Urothelium cell line (cell line): ENCODE results near the gene TOPBP1.

Experiments
- DNase-seq: peaks from one replicate; pipeline ENCODE4 v3.0.0; 2011; ENCODE audit warnings: low spot score, mixed read lengths
- FAIRE-seq: peaks from 2 replicates; lab custom pipeline; 2011; peaks lifted over from hg19 to GRCh38; lab: Jason Lieb, UNC

The TOPBP1 gene

GRCh38 chr3:133611534-133611933 is 50.2 kb downstream of the TOPBP1 start:
- no peak for DNase-seq
- no peak for FAIRE-seq

- DNase-seq (no peak), FAIRE-seq (no peak)
These were observed 51.7 kb downstream of the TOPBP1 start for GRCh38 chr3:133610031-133610430.

DNA sequence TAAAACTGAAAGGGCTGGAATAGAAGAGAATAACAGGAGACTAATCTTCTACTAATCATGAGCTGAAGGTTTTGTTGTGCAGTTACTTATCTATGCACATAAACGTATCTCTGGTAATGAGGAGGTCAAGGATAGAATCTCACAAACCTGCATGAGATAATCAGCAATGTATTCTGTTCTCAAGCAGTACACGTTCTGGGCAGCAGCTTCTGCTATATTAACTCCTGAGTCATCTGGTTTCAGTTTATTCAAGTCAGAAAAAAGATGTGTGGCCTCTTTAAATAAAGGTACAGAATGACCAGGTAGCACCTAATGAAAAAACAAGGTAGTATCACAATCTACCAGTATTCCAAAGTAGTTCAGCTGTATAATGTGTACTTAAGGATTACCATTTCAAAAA is 53.4 kb downstream of the TOPBP1 start:
- no peak for FAIRE-seq

GRCh38 chr3:133607816-133608215 is 53.9 kb downstream of the TOPBP1 start:
- no peak for FAIRE-seq
- no peak for DNase-seq

More for the DNA sequence above, 53.4 kb downstream of the TOPBP1 start:
- no peak for DNase-seq

DNA sequence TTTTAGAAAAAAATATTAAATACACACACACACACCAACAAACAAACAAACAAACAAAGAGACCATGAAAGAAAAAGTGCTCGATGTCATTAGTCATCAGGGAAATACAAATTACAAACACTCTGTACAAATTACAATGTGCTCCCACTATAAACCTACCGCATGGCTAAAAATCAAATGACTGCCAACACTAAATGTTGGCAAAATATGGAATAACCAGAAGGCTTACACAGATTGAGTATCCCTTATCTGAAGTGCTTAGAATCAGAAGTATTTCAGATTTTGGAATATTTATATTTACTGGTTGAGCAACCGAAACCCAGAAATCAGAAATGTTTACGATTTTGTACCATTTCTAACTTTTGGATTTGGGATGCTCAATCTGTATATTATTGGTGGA is 54.8 kb downstream of the TOPBP1 start:
- DNase-seq (no peak), FAIRE-seq (no peak)

GRCh38 chr3:133606342-133606741 is 55.4 kb downstream of the TOPBP1 start:
- DNase-seq (no peak), FAIRE-seq (no peak)

GRCh38 chr3:133600572-133601081 is 61.1 kb downstream of the TOPBP1 start:
- FAIRE-seq (no peak), DNase-seq (no peak)

GRCh38 chr3:133599280-133599679 is 62.5 kb downstream of the TOPBP1 start:
- FAIRE-seq, result no peak
- DNase-seq, result no peak

DNA sequence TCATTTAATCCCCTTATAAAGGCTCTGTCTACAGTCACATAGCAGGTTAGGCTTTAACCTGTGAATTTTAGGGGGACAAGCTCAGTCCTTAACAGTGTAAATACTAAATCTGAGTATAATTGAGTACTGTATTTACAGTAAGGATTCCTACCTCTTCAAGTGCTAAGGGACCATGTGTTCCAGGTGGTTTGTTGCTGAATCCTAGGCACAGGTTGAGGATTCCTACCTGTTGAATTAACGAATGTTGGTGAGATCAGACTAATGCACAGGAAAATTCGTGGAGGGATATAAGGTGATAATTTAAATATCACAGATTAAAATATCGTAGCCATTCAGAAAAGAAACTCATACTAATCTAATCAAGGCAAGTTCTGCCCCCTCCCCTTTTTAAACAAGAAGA is 63.3 kb downstream of the TOPBP1 start:
- FAIRE-seq (no peak), DNase-seq (no peak)

DNA sequence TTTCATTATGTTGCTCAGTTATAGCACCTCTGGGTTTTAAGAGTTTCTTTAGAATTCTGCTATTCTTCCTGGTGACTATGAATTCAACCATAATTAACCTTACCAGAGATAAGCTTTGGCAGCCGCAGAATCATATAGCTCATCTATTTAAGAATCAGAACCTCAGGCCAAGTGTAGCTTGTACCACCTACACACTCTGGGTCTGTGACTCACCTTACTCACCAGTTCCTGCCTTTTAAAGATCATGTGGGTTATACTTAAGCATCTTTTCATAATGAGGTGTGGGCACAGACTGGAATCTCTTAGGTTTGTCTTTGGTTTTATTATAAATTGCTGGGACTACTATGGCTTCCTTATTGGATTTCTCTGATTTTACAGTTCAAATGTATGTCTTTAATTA is 66.4 kb downstream of the TOPBP1 start:
- DNase-seq (peak; percentile 39), FAIRE-seq (no peak)

- FAIRE-seq, result no peak
- no peak for DNase-seq
These were observed 68.5 kb downstream of the TOPBP1 start for GRCh38 chr3:133593243-133593642.

DNA sequence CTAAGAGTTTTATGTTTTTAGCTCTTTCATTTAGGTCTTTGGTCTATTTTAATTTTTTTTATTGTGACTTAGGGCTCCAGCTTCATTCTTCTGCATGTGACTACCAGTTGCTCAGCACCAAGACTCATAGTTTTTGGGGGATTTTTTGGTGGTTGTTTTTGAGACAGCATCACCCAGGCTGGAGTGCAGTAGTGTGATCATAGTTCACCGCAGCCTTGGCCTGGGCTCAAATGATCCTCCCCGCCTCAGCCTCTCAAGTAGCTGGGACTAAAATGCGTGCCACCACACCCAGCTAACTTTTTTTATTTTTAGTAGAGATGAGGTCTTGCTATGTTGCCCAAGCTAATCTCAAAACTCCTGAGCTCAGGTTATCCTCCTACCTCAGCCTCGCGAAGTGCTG is 68.9 kb downstream of the TOPBP1 start:
- FAIRE-seq (no peak), DNase-seq (no peak)

DNA sequence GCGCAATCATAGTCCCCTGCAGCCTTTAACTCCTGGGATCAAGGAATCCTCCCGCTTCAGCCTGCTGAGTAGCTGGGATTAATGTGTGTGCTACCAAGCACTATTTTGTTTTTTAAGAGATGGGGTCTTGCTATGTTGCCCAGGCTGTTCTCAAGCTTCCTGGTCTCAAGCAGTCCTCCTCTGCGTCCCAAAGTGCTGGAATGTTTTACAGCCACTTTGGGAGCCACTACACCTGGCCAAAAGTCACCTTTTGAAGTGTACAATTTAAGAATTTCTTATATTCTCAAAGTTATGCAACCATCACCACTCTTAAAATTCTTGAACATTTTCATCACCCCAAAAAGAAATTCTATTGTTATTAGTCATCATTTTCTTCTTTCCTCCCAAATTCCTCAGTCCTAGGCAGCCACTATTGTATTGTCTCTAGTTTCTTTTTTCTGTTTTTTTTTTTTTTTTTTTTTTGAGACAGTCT is 70.4 kb downstream of the TOPBP1 start:
- FAIRE-seq (no peak), DNase-seq (peak; percentile 53)

DNA sequence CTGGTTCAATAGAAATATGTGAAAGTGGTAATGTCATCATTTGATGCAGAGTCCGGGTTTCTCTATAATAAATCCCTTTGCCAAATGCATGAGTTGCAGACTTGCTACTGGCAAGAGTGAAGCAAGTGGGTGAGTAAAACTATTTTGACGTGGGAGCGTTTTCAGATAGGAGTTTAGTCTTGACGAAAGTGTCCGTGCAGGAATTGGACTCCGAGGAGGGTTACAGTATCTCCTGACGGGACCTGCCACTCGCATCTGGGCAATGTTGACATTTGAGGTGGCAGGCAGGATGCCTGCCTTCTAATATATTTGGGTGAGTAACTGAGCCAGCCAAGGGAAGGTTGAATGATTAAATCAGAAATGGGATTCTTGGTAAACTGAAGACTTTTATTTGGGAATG is 72.2 kb downstream of the TOPBP1 start:
- FAIRE-seq (no peak), DNase-seq (no peak)

DNA sequence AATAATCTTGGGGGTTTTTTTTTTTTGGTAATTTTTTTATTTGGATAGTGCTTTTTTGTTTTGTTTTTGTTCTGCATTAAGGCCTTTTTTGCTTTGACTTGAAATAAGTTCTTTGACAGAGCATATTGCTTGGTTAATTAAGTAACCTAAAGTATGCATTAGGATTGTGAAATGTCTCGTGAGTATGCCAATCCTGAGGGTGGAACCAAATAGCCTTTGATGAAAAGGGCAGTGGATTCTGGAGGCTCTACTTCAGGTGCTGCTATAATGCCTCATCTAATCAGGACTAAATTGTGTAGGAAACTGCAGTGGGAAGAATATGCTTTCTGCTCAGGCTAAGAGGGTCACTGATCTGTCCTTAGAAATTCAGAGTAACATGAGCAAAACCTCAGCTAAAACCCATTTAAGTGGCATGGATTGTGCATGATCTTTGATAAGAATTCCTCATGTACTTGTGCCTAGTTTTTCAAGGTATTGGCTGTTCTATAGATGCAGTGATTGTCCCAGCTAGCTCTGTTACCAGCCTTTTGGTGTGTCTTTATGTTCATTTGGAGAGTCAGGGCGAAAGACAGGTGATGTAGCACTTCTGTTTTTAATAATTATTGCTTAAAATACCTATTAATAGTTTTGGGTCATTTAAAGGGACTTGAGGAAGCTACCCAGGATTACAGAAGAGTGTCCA is 72.8 kb downstream of the TOPBP1 start:
- FAIRE-seq (no peak), DNase-seq (no peak)

- no peak for FAIRE-seq
- DNase-seq, result no peak
These were observed 73.7 kb downstream of the TOPBP1 start for GRCh38 chr3:133588035-133588434.

DNA sequence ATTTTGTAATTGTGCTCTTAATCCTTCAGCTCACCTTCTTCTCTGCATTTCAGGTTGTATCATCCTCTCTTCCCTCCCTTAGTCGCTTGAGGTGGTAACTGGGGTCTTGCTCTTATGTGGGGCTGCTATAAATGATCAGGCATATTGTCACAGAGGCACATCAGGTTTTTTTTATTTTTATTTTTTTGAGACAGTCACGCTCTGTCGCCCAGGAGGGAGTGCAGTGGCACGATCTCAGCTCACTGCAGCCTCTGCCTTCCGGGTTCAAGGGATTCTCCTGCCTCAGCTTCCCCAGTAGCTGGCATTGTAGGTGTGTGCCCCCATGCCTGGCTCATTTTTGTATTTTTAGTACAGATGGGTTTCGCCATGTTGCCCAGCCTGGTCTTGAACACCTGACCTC is 78.3 kb downstream of the TOPBP1 start:
- FAIRE-seq (no peak), DNase-seq (no peak)

DNA sequence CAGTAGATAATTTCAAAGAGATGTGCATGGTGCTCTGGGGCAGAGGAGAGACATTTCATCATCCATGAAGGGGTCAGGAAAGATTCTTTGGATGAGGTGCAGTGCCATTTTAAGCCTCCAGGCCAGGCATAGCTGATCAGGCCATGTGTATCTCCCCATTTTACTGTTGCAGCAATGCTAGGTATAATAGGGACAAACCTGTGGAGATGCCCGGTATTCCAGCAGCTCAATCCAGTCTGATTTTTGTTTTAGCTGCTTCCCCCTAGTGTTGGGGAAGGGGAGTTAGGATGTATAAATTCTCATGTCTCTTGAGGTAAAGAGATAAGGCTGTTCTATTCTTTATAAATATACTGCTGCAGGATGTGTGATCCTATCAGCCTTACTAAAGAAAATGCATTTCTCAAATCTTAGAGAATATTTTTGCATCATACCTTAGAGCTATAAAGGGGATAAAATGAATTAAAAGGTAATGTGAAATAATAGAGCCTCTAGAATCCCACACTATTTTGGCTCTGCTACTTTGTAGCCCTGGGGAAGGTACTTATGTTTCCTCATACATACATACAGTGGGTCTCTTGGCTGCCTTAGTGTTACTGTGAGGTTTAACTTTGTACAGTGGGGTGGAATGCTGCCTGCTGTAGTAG is 83.1 kb downstream of the TOPBP1 start:
- FAIRE-seq (no peak), DNase-seq (peak; percentile 48)

DNA sequence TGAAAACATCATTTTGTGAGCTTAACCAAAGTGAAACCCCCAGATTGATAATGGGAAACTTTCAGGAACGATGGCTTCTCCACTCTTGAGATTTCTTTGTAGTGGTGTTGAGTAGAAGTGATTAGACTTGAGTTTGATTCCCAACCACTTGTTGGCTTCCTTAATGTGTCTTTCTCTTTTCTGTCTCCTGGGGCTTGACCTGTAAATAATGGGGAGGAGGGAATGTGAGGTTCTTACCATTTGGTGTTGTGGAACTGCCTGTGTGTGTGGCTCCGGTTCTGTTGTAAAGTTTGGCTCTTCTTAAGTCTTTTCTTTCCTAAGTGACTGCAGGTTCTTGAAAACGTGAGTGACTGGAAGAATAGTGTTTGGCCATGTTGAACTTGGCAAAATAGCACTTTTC is 85.6 kb downstream of the TOPBP1 start:
- no peak for FAIRE-seq
- no peak for DNase-seq

GRCh38 chr3:133575086-133575485 is 86.7 kb downstream of the TOPBP1 start:
- DNase-seq, result no peak
- no peak for FAIRE-seq

DNA sequence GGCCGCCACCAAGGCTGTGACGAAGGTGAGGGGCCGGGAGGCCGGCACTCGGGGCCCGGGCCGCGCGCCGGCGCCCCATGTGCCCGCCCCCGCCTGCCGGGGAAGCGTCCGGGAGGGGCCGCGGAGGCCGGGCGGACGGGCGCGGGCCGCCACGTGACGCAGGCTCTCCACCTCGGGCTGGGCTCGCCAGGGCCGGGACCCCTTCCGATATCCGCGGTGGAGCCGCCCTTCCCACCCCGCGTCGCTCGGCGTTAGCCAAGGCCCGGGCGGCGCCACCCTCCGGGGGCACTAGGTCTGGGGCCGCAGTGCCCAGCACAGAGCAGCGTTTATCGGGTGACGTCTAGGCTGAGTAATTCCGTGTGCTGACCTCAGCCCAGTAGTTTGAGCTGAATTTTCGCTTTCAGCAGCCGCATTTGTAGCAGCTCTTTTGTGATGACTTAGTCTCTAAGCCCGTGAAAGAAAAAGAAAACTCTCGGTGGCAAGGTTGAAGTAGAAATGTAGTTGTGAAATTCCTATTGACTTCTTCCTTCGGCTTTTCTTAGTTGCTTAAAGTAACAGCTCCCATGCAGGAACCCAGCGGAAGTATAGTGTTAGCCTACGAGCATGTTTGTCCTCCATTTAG is 87.4 kb downstream of the TOPBP1 start:
- no peak for FAIRE-seq

DNA sequence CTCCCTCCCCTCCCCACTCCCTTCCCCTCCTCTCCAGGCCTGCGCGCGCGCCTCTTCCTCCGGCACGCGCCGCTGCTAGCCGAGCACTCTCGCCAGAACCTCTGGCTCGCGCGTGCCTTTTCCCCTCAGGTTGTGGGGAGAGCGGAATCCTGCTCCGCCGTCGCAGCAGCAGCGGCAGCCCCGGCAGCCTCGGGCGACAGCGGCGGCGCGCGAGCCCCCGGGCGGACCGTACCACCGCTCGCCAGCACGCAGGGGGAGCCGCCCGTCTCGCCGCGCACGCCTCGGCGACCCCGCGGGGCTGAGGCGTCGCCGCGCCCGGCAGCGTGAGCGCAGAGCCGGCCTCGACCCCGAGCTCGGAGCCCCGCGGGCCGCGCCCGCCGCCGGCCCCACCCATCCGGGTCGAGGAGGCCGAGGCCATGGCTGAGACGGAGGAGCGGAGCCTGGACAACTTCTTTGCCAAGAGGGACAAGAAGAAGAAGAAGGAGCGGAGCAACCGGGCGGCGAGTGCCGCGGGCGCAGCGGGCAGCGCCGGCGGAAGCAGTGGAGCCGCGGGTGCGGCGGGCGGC is 88.0 kb downstream of the TOPBP1 start, which contains the start of gene CDV3:
Gene CDV3, plus strand, starts transcription at position 58 of the 566 bp plus-strand sequence. Its CDS starts 359 bp downstream, at position 417.
- no peak for DNase-seq
- peak; percentile 20 for FAIRE-seq

More for the DNA sequence above, 87.4 kb downstream of the TOPBP1 start:
- DNase-seq, result peak; percentile 56
